ENCODE data around the gene DNAJC18. TPM values are rescaled to one million over a fixed set of nuclear protein-coding genes. Genes with fewer than 3 reads are reported as not detected.

Gene DNAJC18
- total and polyA plus RNA-seq, 4 donors, result 4.3 to 26.4 (median 14.1) TPM

GRCh38 chr5:139457241-139457640, 17.9 kb upstream of the DNAJC18 start:
- WGBS, 2 donors, result 97% methylated on average over 5 of the region's 5 CpGs
- DNase-seq (no peak), ATAC-seq (ENCODE audit: low FRiP score) (no peak)
- intact Hi-C loops (cut with DNase I), result no loop called here
- Histone ChIP-seq H3K4me3 (ENCODE audit: low read length in 2 of 2) (no peak overlapping the region), H3K27me3 (ENCODE audit: control insufficient read depth in 1 of 2, insufficient read depth in 2 of 2, low read length in 1 of 2) (no peaks in the 10 kb centered on the region), H3K9me3 (ENCODE audit: control insufficient read depth, low read length) (no peaks in the 10 kb centered on the region), H3K36me3 (ENCODE audit: control insufficient read depth in 1 of 2, insufficient read depth in 2 of 2, low read length in 1 of 2) (no peaks in the 10 kb centered on the region), H3K27ac (ENCODE audit: low read depth in 1 of 2, low read length in 2 of 2) (no peak overlapping the region), H3K4me1 (ENCODE audit: control insufficient read depth in 1 of 2, insufficient read depth in 2 of 2, low read length in 2 of 2) (no peaks in the 10 kb centered on the region)

- H3K4me3 ChIP-seq (ENCODE audit: low read length in 2 of 2), result no peak overlapping the region
- WGBS, 2 donors, result 95 to 96% methylated on average over 12 of the region's 12 CpGs
- DNase-seq (peak in 1 of 2 donors; percentile 72), ATAC-seq (ENCODE audit: low FRiP score) (no peak)
- H3K27me3 ChIP-seq (ENCODE audit: control insufficient read depth in 1 of 2, insufficient read depth in 2 of 2, low read length in 1 of 2), result no peaks in the 10 kb centered on the region
- no peaks in the 10 kb centered on the region for H3K9me3 ChIP-seq (ENCODE audit: control insufficient read depth, low read length)
- intact Hi-C loops (cut with DNase I), result no loop called here
- no peaks in the 10 kb centered on the region for H3K4me1 ChIP-seq (ENCODE audit: control insufficient read depth in 1 of 2, insufficient read depth in 2 of 2, low read length in 2 of 2)
- H3K27ac ChIP-seq (ENCODE audit: low read depth in 1 of 2, low read length in 2 of 2), result no peak overlapping the region
- no peaks in the 10 kb centered on the region for H3K36me3 ChIP-seq (ENCODE audit: control insufficient read depth in 1 of 2, insufficient read depth in 2 of 2, low read length in 1 of 2)
Observed at GRCh38 chr5:139456776-139457175, 17.5 kb upstream of the DNAJC18 start.

- Histone ChIP-seq H3K36me3 (ENCODE audit: control insufficient read depth in 1 of 2, insufficient read depth in 2 of 2, low read length in 1 of 2) (no peaks in the 10 kb centered on the region), H3K27ac (ENCODE audit: low read depth in 1 of 2, low read length in 2 of 2) (no peak overlapping the region), H3K9me3 (ENCODE audit: control insufficient read depth, low read length) (no peaks in the 10 kb centered on the region), H3K4me3 (ENCODE audit: low read length in 2 of 2) (no peak overlapping the region), H3K27me3 (ENCODE audit: control insufficient read depth in 1 of 2, insufficient read depth in 2 of 2, low read length in 1 of 2) (no peaks in the 10 kb centered on the region), H3K4me1 (ENCODE audit: control insufficient read depth in 1 of 2, insufficient read depth in 2 of 2, low read length in 2 of 2) (no peaks in the 10 kb centered on the region)
- WGBS, 2 donors, result 91 to 92% methylated on average over 11 of the region's 11 CpGs
- intact Hi-C loops (cut with DNase I), result no loop called here
- no peak for ATAC-seq (ENCODE audit: low FRiP score)
- DNase-seq, result peak in 1 of 2 donors; percentile 61
Observed at GRCh38 chr5:139454568-139455290, 15.4 kb upstream of the DNAJC18 start.

- no peak for ATAC-seq (ENCODE audit: low FRiP score)
Observed at GRCh38 chr5:139453683-139454567, 14.6 kb upstream of the DNAJC18 start.

GRCh38 chr5:139451878-139452660, 12.7 kb upstream of the DNAJC18 start:
- no peak for ATAC-seq (ENCODE audit: low FRiP score)
- H3K36me3 ChIP-seq (ENCODE audit: control insufficient read depth in 1 of 2, insufficient read depth in 2 of 2, low read length in 1 of 2), result no peaks in the 10 kb centered on the region
- H3K4me1 ChIP-seq (ENCODE audit: control insufficient read depth in 1 of 2, insufficient read depth in 2 of 2, low read length in 2 of 2), result no peaks in the 10 kb centered on the region
- H3K9me3 ChIP-seq (ENCODE audit: control insufficient read depth, low read length), result no peaks in the 10 kb centered on the region
- no peak overlapping the region for H3K4me3 ChIP-seq (ENCODE audit: low read length in 2 of 2)
- H3K27me3 ChIP-seq (ENCODE audit: control insufficient read depth in 1 of 2, insufficient read depth in 2 of 2, low read length in 1 of 2), result no peaks in the 10 kb centered on the region
- no peak overlapping the region for H3K27ac ChIP-seq (ENCODE audit: low read depth in 1 of 2, low read length in 2 of 2)
- intact Hi-C loops (cut with DNase I), result no loop called here
- WGBS, 2 donors, result 71 to 83% methylated on average over 3 of the region's 3 CpGs
- peak in 1 of 2 donors; percentile 32 for DNase-seq

More at GRCh38 chr5:139453683-139454567, 14.6 kb upstream of the DNAJC18 start:
- intact Hi-C loops (cut with DNase I), result no loop called here
- H3K27ac ChIP-seq (ENCODE audit: low read depth in 1 of 2, low read length in 2 of 2), result no peak overlapping the region
- 84 to 88% methylated on average over 3 of the region's 3 CpGs for WGBS, 2 donors
- DNase-seq, result peak in 1 of 2 donors; percentile 17
- H3K36me3 ChIP-seq (ENCODE audit: control insufficient read depth in 1 of 2, insufficient read depth in 2 of 2, low read length in 1 of 2), result no peaks in the 10 kb centered on the region
- H3K4me1 ChIP-seq (ENCODE audit: control insufficient read depth in 1 of 2, insufficient read depth in 2 of 2, low read length in 2 of 2), result no peaks in the 10 kb centered on the region
- no peak overlapping the region for H3K4me3 ChIP-seq (ENCODE audit: low read length in 2 of 2)
- H3K27me3 ChIP-seq (ENCODE audit: control insufficient read depth in 1 of 2, insufficient read depth in 2 of 2, low read length in 1 of 2), result no peaks in the 10 kb centered on the region
- no peaks in the 10 kb centered on the region for H3K9me3 ChIP-seq (ENCODE audit: control insufficient read depth, low read length)

GRCh38 chr5:139451176-139451575, 11.9 kb upstream of the DNAJC18 start:
- H3K4me1 ChIP-seq (ENCODE audit: control insufficient read depth in 1 of 2, insufficient read depth in 2 of 2, low read length in 2 of 2), result no peaks in the 10 kb centered on the region
- H3K27me3 ChIP-seq (ENCODE audit: control insufficient read depth in 1 of 2, insufficient read depth in 2 of 2, low read length in 1 of 2), result no peaks in the 10 kb centered on the region
- intact Hi-C loops (cut with DNase I), result no loop called here
- no peaks in the 10 kb centered on the region for H3K9me3 ChIP-seq (ENCODE audit: control insufficient read depth, low read length)
- no peak overlapping the region for H3K4me3 ChIP-seq (ENCODE audit: low read length in 2 of 2)
- H3K27ac ChIP-seq (ENCODE audit: low read depth in 1 of 2, low read length in 2 of 2), result no peak overlapping the region
- H3K36me3 ChIP-seq (ENCODE audit: control insufficient read depth in 1 of 2, insufficient read depth in 2 of 2, low read length in 1 of 2), result no peaks in the 10 kb centered on the region
- ATAC-seq (ENCODE audit: low FRiP score), result no peak
- 95 to 100% methylated on average over 2 of the region's 2 CpGs for WGBS, 2 donors
- no peak for DNase-seq

- WGBS, 2 donors, result 85 to 92% methylated on average over 5 of the region's 5 CpGs
- ATAC-seq (ENCODE audit: low FRiP score) (no peak), DNase-seq (no peak)
- Histone ChIP-seq H3K27ac (ENCODE audit: low read depth in 1 of 2, low read length in 2 of 2) (no peak overlapping the region), H3K4me1 (ENCODE audit: control insufficient read depth in 1 of 2, insufficient read depth in 2 of 2, low read length in 2 of 2) (no peaks in the 10 kb centered on the region), H3K9me3 (ENCODE audit: control insufficient read depth, low read length) (no peaks in the 10 kb centered on the region), H3K36me3 (ENCODE audit: control insufficient read depth in 1 of 2, insufficient read depth in 2 of 2, low read length in 1 of 2) (no peaks in the 10 kb centered on the region), H3K27me3 (ENCODE audit: control insufficient read depth in 1 of 2, insufficient read depth in 2 of 2, low read length in 1 of 2) (no peaks in the 10 kb centered on the region), H3K4me3 (ENCODE audit: low read length in 2 of 2) (no peak overlapping the region)
- intact Hi-C loops (cut with DNase I), result no loop called here
Observed at GRCh38 chr5:139446956-139447779, 7.8 kb upstream of the DNAJC18 start.

All from aorta (tissue), 5 donors.